T47D (cell line): ENCODE data around the gene INPP5D.
A peak's percentile ranks its signal among the peaks of the same experiment; 100 is the strongest.

Experiments used
- DNase-seq, 2 experiments: peaks; one replicate each; pipeline versions ENCODE4 v3.0.0 to v3.0.0-alpha.2; 2011 to 2012; ENCODE audit warnings: low read depth in 1 of 2, low spot score in 1 of 2
- JUND ChIP-seq: IDR thresholded peaks from 2 replicates; pipeline ENCODE4 v1.6.1; 2012; ENCODE audit warnings: low read depth
- in situ Hi-C: cut with HindIII; loops from 2 replicates; pipeline ENCODE4 v1.10.0; 2016; ENCODE audit warnings: low sequenced_read_pairs, low pct_unique_long_range_greater_than_20kb

Gene INPP5D

DNA sequence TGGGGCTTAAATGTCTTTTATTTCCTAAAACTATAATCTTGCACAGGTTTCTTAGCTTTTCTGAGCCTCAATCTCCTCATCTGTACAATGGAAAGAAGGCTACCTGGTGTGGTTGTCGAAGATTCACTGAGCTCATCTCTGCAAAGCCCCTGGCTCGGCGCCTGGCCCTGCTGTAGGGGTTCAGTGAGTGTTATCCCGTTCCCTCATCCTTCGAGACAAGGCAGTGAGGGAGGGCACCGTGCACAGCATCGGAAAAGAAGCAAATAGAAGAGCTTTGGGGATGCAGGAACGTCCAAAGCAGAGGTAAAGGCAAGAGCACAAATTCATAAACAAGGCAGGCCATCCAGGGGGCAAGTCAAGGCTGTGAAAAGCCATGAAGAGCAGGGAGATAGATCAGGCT lies 150.1 kb downstream of the INPP5D start:
- no peak for TF ChIP-seq JUND
- in situ Hi-C loops: no loop called here
- DNase-seq: no peak

DNA sequence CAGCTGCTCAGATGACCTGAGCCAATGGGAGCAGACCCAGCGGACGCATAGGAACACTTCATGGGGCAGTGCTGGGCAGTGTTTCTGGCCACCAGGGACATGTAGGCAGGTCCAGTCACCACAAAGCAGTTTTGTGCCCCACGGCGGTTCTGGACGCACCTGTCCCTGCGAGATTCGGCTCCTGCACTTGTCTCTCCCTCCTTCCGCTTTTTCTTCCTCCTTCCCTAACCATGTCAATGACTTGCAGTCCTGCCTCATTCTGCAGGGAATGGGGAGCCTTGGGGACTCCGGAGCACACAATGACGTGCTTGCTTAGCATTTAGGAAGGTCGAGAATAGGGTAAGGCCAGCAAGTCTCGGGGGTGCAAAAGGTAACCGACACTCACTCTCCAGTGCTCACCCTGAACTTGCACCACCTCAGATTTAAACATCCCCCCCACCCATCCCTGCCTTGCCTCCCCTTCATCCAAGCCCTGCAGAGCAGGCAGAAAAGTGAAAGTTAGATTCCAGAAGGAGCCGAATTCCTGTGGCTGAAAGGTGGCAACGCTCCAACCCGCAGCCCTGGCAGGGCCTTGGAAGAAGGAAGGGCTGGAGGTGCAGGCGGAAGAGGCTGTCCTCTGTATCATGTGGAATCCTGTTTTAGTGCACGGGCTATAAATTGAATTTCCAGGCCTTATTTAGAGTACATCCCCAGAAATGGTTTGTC lies 150.9 kb downstream of the INPP5D start:
- no peak for TF ChIP-seq JUND
- peak; percentile 46 to 87 for DNase-seq
- in situ Hi-C loops: no loop called here

DNA sequence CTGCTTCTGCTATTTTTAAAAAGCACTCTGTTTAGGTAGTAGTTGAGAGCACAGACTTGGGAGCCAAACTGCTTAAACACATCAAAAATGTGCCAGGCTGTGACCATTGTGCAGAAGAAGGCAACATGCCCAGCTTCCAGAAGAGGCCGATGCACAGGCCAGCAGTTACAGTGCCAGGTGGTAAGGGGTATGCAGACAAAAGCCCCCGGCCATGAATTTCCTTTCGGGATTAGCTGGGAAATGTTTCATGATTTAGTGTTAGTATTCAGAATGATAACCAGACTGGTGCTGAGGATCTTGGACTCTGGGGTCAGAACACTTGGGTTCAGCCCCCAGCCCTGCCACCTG lies 151.4 kb downstream of the INPP5D start:
- in situ Hi-C loops: no loop called here
- TF ChIP-seq JUND: no peak
- DNase-seq: no peak

DNA sequence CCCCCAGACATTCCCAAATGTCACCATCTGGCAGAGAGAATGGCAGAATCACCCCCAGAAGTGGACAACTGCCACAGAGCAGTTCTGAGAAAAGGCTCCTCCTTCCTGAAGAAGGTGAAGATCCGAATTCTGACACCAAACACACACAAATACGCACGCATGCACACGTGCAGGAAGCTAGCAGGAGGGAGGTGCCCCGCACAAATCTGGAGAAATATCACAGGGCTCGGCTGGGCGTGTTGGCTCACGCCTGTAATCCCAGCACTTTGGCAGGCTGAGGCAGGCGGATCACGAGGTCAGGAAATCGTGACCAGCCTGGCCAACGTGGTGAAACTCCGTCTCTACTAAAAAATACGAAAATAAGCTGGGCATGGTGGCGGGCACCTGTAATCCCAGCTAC lies 152.9 kb downstream of the INPP5D start:
- in situ Hi-C loops: no loop called here
- DNase-seq: no peak
- no peak for TF ChIP-seq JUND

DNA sequence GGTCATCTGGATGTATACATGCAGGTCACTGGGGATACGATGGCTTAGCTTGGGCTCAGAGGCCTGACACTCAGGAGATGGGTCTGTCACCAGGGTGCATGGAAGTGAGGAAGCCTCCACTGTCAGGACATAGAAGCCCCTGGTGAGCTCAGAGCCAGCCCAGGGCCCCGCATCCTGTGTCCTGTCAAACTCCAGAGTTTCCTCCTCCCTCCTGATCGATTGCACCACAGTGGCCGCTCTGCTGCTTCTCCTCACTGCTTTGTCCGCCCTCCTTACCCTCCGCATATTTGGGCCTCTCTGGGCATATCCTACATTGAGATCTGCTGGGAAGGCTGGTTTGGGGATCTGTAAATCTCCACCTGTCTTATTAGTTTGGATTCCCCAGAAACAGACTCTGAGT lies 153.8 kb downstream of the INPP5D start:
- no peak for TF ChIP-seq JUND
- no peak for DNase-seq
- in situ Hi-C loops: no loop called here

DNA sequence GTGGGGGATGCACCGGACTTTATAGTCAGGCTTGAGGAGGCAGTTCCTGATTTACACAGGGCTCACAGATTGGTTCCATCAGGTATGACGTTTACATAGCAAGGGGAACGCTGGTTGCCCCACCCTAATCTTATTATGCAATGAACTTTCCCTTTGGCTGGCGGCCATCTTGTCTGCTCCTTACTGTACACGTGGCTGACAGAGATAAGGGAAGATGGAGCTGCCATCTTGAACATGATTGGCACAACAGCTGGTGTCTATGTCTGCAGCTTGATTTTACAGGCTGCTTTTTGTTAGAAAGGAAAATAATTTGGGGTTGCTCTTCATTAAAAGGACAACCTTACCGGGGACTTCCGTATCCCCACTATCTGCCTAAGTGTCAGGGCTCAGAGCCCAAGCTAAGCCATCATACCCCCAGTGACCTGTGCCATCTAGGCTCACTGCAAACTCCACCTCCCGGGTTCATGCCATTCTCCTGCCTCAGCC lies 157.8 kb downstream of the INPP5D start:
- no peak for TF ChIP-seq JUND
- in situ Hi-C loops: no loop called here
- no peak for DNase-seq

DNA sequence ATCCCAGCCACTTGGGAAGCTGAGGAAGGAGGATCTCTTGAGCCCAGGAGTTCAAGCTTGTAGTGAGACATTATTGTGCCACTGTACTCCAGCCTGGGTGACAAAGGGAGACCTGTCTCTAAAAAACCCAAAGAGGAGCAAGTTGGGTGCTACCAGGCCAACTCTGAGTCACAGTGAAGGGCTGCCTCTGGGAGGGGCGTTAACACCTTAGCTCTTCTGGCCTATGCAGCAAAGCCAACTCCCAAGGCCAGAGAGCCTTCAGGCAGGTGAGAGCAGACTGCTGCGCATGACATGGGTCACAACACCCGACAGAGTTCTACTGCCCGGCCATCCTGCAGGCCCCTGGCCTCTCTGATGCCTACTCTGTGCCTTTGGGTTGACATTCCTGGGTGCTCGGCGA lies 158.7 kb downstream of the INPP5D start:
- in situ Hi-C loops: no loop called here

DNA sequence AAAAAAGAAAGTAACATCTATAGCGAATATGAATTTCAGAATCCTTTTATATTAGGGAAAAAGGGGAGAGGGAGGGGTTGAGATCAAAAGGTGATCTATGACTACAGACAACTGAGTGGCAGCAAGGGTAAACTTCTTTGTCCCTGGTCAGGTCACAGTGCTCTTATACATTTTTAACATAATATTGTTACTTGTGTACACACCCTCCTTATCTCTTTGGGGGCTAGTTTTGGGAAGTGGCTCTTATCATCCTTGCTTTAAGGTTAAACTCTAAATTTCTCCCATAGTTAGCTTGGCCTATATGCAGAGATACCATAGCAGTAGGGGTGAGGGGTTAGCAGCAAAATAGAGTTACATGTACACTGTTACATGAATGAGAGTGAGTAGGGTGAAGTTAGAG lies 159.7 kb downstream of the INPP5D start:
- in situ Hi-C loops: no loop called here
- no peak for DNase-seq
- TF ChIP-seq JUND: no peak

More for the DNA sequence above, 158.7 kb downstream of the INPP5D start:
- no peak for TF ChIP-seq JUND
- no peak for DNase-seq

DNA sequence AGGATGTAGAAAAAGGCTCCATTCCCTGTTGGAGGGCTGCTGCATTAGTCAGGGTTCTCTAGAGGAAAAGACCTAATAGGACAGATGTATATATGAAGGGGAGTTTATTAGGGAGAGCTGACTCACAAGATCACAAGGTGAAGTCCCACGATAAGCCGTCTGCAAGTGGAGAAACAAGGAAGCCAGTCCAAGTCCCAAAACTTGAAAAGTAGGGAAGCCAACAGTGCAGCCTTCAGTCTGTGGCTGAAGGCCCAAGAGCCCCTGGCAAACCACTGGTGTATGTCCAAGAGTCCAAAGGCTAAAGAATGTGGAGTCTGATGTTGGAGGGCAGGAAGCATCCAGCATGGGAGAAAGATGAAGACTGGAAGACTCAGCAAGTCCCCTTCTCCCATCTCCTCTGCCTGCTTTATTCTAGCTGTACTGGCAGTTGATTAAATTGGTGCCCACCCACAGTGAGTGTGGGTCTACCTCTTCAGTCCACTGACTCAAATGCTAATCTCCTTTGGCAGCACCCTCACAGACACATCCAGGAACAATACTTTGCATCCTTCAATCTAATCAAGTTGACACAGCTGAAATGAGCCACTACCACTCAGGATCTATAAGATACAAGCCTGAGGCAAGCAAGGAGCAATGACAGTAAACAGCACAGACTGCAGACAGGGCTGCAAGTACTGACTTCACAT lies 161.4 kb downstream of the INPP5D start:
- in situ Hi-C loops: no loop called here
- no peak for DNase-seq
- TF ChIP-seq JUND: no peak

DNA sequence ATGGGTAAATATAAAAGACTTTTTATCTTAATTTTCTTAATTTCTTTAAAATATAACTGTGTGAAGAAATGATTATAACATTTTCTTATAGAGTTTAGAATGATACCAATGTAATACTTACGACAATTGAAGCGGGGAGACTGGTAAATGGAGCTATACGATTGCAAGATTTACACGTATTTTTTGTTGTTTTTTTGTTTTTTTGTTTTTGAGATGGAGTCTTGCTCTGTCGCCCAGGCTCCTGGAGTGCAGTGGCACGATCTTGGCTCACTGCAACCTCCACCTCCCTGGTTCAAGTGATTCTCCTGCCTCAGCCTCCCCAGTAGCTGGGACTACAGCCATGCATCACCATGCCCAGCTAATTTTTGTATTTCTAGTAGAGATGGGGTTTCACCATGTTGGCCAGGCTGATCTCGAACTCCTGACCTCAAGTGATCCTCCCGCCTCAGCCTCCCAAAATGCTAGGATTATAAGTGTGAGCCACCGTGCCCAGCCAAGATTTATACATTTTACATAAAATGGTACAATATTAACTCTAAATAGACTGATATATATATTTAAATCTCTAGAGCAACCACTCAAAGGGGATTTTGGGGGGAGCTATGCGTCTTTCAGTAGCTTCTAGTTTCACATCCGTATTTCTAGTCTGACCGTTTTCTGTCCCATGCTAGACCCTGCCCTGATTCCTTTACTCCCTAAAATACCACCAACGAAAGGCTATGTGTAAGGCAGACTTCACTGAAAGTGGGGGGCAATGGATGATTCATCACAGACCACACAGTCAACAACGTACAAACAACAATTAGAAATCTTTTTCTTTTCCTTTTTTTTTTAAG lies 163.1 kb downstream of the INPP5D start:
- no peak for DNase-seq
- TF ChIP-seq JUND: no peak
- in situ Hi-C loops: no loop called here

DNA sequence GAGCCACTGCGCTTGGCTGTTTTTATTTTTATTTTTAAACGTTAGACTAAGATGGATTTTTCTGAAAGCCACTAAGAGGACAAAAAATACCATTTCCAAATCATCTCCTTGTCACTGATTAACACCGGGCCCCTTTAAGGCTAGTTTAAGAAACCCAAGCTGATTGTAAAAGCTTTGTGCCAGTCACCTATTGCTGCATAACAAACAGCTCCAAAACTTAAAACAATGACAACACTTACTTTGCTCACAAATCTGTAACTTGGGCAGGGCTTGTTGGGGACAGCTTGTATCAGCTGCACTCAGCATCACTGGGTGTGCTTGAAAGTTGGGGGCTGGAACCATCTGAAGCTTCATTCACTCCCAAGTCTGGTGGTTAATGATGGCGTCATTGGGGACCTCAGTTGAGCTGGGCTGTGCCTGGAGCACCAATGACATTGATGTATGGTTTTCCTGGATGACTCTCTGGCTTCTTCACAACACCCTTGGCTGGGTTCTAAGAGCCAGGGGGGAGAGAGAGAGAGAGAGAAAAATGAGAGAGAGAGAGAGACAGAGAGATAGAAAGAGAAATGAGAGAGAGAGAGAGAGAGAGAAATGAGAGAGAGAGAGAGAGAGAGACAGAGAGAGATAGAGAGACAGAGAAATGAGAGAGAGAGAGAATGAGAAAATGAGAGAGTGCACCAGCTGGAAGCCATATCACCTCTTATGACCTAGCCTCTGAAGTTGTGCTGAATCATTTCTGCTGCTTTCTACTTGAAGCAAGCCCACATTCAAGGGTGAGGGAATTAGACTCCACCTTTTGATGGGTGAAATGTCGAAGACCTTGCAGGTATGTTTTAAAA lies 165.3 kb downstream of the INPP5D start:
- DNase-seq: no peak
- in situ Hi-C loops: no loop called here
- TF ChIP-seq JUND: no peak

DNA sequence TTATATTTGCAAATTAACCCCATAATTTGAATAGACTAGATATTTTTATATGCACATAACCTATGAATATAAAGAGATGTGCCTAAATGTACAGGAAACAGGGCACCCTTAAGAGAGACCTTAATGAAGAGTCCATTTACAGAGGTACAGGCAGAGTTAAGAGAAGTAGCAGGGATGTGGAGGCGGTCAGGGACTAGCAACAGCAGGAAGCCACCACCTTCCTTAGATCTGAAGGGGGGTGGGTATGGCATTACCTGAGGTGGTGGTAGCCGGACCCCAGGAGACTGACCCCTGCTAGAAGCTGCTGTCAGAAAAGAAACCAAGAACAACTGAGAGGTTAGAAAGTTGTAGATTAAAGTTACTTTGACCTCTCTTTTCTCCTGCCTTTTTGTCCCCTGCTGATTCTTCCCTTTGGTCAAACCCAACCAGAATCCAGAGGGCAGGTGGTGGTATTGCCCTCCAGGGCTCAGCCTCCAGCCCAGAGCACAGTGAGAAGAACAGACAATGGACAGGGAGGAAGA lies 166.4 kb downstream of the INPP5D start:
- TF ChIP-seq JUND: no peak
- in situ Hi-C loops: no loop called here
- DNase-seq: no peak
